RWPE2 (cell line): ENCODE data around the gene PRKCE.

ENCODE experiments used
- ATAC-seq: fragments of 200-7000 bp; cut with Tn5 transposase; 3 replicates; pipeline ENCODE4 v1.9.1; 2021; ENCODE audit warnings: low read depth
- DNase-seq: peaks from one replicate; pipeline ENCODE4 v3.0.0-alpha.2; 2020; ENCODE audit warnings: low spot score
- H3K27ac ChIP-seq: fragments of 450-650 bp; 2 replicates; pipeline ENCODE4 v1.5.1; 2017; ENCODE audit warnings: mild to moderate bottlenecking; ENCODE audit not compliant: poor library complexity, severe bottlenecking
- H3K27me3 ChIP-seq: fragments of 250-450 bp; sonication (Bioruptor Pico); 2 replicates; pipeline ENCODE4 v1.5.1; 2021; ENCODE audit warnings: mild to moderate bottlenecking, moderate library complexity; ENCODE audit not compliant: insufficient read depth, poor library complexity, severe bottlenecking
- H3K36me3 ChIP-seq: fragments of 250-450 bp; sonication (Bioruptor Pico); 2 replicates; pipeline ENCODE4 v1.5.1; 2020; ENCODE audit warnings: low read depth, mild to moderate bottlenecking, moderate library complexity
- H3K4me1 ChIP-seq: fragments of 250-450 bp; sonication (Bioruptor Pico); 2 replicates; pipeline ENCODE4 v1.5.1; 2021; ENCODE audit warnings: mild to moderate bottlenecking, moderate library complexity; ENCODE audit not compliant: insufficient read depth, poor library complexity, severe bottlenecking
- H3K4me3 ChIP-seq: fragments of 250-450 bp; sonication (Bioruptor Pico); 2 replicates; pipeline ENCODE4 v1.5.1; 2021; ENCODE audit warnings: mild to moderate bottlenecking, moderate library complexity; ENCODE audit not compliant: severe bottlenecking
- H3K9me3 ChIP-seq: fragments of 250-450 bp; sonication (Bioruptor Pico); 2 replicates; pipeline ENCODE4 v1.5.1; 2021; ENCODE audit warnings: mild to moderate bottlenecking, moderate library complexity; ENCODE audit not compliant: severe bottlenecking
- TF ChIP-seq, protein P1 (sequence below): fragments of 450-650 bp; IDR thresholded peaks from one replicate; pipeline ENCODE4 v1.5.1; 2017; ENCODE audit warnings: mild to moderate bottlenecking, moderate library complexity; ENCODE audit not compliant: poor library complexity, severe bottlenecking

The PRKCE gene

DNA sequence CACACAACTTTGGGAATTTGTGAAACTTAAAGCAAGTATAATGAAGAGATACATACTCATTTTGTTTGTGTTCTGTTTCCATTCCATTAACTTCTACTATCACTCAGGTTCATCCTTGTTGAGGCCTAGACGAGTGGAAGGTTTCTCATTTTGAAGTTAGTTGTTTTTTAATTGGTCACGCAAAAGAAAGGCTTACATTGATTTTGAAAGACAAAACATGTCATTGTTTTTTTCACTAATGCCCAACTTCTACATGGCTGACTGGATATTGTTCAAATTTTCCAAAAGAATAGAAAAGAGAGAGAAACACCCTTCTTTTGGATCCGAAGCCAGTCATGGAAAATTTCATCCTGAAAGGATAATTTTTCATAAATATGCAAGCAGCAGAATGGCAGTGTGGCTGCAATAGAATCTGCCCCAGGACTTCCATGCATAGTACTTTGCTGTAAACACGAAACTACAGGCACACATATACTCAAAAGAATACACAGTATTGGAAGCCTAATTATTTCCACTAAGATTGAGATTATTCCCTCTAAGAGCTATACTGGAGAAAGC is 27.4 kb downstream of the PRKCE start:
- H3K4me1 ChIP-seq: peaks cover 41% of the 10 kb centered on the region
- DNase-seq: no peak
- TF ChIP-seq, protein P1, sequence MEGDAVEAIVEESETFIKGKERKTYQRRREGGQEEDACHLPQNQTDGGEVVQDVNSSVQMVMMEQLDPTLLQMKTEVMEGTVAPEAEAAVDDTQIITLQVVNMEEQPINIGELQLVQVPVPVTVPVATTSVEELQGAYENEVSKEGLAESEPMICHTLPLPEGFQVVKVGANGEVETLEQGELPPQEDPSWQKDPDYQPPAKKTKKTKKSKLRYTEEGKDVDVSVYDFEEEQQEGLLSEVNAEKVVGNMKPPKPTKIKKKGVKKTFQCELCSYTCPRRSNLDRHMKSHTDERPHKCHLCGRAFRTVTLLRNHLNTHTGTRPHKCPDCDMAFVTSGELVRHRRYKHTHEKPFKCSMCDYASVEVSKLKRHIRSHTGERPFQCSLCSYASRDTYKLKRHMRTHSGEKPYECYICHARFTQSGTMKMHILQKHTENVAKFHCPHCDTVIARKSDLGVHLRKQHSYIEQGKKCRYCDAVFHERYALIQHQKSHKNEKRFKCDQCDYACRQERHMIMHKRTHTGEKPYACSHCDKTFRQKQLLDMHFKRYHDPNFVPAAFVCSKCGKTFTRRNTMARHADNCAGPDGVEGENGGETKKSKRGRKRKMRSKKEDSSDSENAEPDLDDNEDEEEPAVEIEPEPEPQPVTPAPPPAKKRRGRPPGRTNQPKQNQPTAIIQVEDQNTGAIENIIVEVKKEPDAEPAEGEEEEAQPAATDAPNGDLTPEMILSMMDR: no peak
- H3K4me3 ChIP-seq: no peak overlapping the region
- ATAC-seq: no peak
- no peaks in the 10 kb centered on the region for H3K9me3 ChIP-seq
- no peaks in the 10 kb centered on the region for H3K27me3 ChIP-seq
- no peak overlapping the region for H3K27ac ChIP-seq
- no peaks in the 10 kb centered on the region for H3K36me3 ChIP-seq

- DNase-seq (no peak), ATAC-seq (no peak)
- Histone ChIP-seq H3K4me1 (peaks cover 29% of the 10 kb centered on the region), H3K27me3 (no peaks in the 10 kb centered on the region), H3K4me3 (no peak overlapping the region), H3K9me3 (no peaks in the 10 kb centered on the region), H3K36me3 (no peaks in the 10 kb centered on the region), H3K27ac (no peak overlapping the region)
- TF ChIP-seq, protein P1: no peak
Observed at GRCh38 chr2:45680351-45680967, 29.0 kb downstream of the PRKCE start.

DNA sequence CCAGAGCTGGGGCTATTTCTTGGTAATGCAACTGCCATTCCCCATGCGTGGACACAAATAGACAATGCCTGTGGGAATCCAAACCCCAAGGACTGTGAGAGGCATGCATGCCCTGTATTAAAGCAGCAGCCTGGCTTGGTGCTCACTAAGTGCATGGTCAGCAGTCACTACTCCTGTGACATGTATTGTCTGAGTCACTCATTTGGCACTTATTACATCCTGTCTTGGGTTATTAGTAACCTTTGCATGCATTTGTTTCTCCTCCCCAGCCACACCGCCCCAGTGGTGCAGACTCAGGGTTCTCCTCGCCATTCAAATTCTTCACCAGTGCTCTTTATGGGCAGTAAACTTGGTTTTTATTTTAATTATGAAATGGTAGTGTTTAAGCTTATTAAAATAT is 30.2 kb downstream of the PRKCE start:
- Histone ChIP-seq H3K4me3 (no peak overlapping the region), H3K36me3 (no peaks in the 10 kb centered on the region), H3K4me1 (peaks cover 20% of the 10 kb centered on the region), H3K27me3 (no peaks in the 10 kb centered on the region), H3K27ac (no peak overlapping the region), H3K9me3 (no peaks in the 10 kb centered on the region)
- ATAC-seq: peak; percentile 92
- DNase-seq: no peak
- TF ChIP-seq, protein P1: no peak

DNA sequence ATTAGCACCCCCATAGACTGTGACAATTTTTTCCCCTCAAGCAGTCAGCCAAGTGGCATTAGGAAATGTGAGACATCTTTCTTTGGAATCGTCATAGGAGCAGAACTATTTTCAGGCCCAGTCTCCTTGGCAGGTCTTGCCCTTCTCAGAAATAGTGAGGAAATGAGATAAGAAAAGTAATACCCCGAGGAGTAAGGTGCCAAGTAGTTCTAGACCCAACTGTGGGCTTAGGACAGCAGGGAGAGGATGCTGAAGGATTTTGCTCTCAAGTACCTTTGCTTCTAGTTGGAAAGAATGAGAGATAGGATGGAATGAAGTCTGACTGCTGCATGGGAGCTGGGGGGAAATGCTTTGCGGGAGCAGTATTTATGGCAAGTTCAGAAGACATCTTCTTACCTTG is 31.8 kb downstream of the PRKCE start:
- no peak for ATAC-seq
- Histone ChIP-seq H3K36me3 (no peaks in the 10 kb centered on the region), H3K4me1 (peaks cover 20% of the 10 kb centered on the region), H3K9me3 (no peaks in the 10 kb centered on the region), H3K27me3 (no peaks in the 10 kb centered on the region), H3K4me3 (no peak overlapping the region), H3K27ac (no peak overlapping the region)
- TF ChIP-seq, protein P1: no peak
- DNase-seq: no peak

GRCh38 chr2:45684756-45685155 is 33.3 kb downstream of the PRKCE start:
- DNase-seq (no peak), ATAC-seq (no peak)
- Histone ChIP-seq H3K27ac (no peak overlapping the region), H3K9me3 (no peaks in the 10 kb centered on the region), H3K36me3 (no peaks in the 10 kb centered on the region), H3K4me3 (no peak overlapping the region), H3K27me3 (no peaks in the 10 kb centered on the region), H3K4me1 (peaks cover 20% of the 10 kb centered on the region)
- TF ChIP-seq, protein P1: no peak
